Central memory CD4-positive, alpha-beta T cell (primary cell): ENCODE data around the gene OSTF1.
A peak's percentile ranks its signal among the peaks of the same experiment; 100 is the strongest.

ENCODE experiments used
- DNase-seq: peaks from one replicate; pipeline ENCODE4 v3.0.0; 2022

OSTF1 gene

GRCh38 chr9:75128535-75128934, 40.2 kb downstream of the OSTF1 start:
- no peak for DNase-seq

GRCh38 chr9:75130172-75130571, 41.9 kb downstream of the OSTF1 start:
- no peak for DNase-seq

- DNase-seq, result no peak
Observed at GRCh38 chr9:75130621-75131230, 42.4 kb downstream of the OSTF1 start.

DNA sequence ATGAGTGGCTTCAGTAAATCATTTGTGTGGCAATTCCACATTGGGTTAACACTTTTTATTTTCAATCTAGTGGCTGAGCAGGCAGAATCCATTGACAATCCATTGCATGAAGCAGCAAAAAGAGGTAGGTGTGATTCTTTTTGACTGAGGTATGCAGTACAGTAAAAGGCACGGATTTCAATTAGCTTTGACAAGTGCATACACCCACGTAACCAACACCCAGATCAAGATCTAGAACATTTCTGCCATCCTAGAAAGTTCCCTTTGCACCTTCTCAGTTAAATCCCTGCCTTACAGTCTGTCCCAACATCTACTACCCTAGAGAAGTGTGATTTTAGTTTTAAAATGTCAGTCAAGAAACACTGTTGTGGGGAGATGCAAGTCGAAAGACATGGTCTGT, 43.4 kb downstream of the OSTF1 start:
- no peak for DNase-seq

GRCh38 chr9:75132244-75132643, 43.9 kb downstream of the OSTF1 start:
- DNase-seq, result no peak

DNA sequence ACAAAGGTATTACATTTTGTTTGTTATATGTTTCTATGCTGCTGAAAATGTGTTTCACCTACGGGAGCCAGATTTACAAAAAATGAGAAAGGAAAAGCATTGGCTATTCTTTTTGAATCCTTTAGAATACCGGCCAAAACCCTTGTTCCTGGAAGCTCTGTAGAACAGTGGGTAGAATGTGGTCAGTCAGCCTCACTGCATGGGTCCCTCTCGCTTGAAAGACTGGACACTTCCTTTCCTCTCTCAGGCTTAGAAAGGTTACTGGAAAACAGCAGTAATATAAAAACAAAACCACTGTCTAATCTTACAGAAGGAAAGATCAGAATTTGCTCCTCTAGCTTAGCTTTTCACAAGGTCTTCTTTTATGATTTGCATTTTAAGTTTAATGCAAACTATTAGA, 45.1 kb downstream of the OSTF1 start:
- DNase-seq, result no peak

DNA sequence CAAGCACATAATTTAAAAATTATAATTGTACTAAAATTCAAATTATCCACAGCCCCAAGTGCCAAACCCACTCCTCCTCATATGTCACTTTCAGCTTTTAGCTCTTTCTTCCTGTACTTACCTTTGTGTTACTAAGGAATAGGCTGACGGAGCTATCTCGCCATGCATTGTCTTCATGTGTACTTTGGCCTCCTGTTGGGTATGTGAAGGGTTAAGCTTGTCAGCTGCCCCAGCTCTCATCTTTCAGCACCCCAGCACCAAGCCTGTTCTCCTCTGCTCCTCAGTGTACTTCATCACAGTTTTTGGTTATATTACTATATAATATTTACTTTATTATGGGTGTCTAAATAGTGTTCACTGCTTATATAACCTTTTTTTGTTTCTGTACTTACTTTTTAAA, 46.2 kb downstream of the OSTF1 start:
- DNase-seq, result no peak

GRCh38 chr9:75138260-75139040, 50.1 kb downstream of the OSTF1 start:
- peak; percentile 20 for DNase-seq

DNA sequence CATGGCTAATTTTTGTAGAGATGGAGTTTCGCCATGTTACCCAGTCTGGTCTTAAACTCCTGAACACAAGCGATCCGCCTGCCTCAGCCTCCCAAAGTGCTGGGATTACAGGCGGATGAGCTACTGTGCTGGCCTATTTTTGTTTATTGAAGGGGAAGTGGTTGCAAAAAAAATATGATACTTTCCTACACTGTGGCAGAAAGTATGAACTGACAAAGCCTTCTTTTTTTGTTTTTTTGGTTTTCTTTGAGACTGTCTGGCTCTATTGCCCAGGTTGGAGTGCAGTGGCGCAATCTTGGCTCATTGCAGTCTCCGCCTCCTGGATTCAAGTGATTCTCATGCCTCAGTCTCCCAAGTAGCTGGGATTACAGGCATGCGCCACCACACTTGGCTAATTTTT, 50.9 kb downstream of the OSTF1 start:
- DNase-seq, result no peak

DNA sequence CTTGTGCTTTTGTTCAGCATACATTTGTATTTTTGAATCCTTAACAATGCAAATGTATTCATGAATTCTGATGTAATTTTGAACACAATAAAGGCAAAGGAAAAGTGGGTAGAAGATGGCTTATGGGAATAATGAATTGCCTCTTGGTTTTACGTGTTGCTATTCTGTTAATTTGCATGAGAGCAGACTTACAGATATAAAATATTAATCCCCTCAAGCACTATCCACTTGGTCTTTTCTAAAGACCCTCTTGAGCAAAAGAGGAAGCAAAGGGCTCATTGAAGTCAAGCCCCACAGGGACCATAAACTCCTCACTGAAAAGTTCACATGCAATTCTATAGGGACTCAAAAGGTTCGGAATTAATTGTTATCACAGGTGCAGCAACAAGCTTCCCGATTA, 51.9 kb downstream of the OSTF1 start:
- DNase-seq, result no peak

DNA sequence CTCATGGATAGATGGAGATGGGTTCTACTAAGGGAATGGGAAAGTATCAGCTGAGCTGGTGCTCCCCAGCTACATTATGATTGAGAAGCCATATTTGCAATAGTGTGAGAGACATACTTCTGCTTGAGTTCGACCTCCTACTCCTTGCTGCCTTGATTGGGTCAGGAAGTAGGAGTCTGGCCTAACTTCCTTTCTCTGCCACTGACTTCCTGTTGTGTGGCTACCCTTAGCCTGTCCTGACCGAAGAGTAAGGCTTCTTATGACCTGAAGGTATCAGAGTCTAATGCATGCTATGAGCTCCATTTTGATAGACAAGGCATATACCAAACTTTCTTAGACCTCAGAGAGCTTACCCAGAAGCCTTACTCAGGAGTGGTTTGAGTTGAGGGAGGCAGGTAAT, 53.9 kb downstream of the OSTF1 start:
- DNase-seq, result no peak

DNA sequence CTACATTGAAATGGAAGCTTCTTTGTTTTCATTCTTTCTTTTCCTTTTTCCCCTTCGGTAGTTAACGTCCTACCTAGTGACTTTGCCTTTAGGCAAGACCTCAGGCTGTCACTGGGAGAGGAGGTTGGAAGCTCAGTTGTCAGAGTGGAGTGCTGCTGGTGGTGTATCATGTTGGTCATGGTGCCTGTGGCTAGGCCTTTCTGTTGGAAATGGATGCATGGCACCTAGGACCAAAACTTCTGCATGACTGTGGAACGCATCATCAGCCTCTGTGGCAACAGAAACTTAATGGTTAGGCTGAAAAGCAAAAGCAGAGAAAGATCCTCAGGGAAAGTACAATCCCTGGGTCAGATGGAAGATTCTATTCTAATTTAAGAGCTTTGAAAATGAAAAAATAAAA, 57.9 kb downstream of the OSTF1 start:
- no peak for DNase-seq

- DNase-seq, result peak; percentile 37
Observed at GRCh38 chr9:75147638-75148037, 59.3 kb downstream of the OSTF1 start.

GRCh38 chr9:75148561-75148960, 60.2 kb downstream of the OSTF1 start:
- peak; percentile 6 for DNase-seq

DNA sequence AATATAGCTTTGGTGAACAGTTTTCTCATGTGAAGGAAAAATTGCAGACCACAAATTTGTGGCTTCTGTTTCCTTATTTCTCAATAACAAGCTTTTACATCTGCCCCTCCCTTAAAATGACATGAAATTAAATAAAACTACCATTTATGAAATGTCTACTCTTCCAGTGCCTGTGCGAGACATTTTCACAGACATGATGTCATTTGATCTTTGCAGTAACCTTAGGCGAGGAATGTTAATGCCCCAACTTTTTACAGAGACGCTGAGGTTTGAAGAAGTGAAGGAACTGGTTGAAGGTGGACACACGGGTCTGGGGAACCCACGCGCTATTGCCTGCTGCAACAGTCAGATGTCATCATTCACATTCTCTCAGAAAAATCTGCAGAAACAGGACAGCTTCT, 61.5 kb downstream of the OSTF1 start:
- no peak for DNase-seq

DNA sequence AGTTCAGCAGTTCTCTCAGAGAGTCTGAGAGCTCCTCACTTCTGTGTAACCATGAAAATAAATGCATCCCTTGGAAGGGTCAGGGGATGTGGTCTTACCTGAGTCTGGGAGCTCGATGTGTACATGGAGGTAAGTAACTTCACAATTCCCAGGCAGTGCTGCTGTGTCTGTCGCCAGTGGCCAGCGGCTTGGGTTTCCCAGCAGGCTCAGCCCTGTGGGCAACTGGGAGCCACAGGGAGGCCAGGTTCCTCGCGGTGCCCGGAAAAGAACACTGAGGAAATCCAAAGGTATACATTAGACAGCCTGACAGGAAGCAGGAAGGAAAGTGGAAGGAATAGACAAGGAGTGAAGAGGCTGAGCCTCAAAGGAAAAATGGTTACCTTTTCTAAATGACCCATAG, 62.2 kb downstream of the OSTF1 start:
- DNase-seq, result no peak

- DNase-seq, result peak; percentile 51
Observed at GRCh38 chr9:75152416-75152815, 64.1 kb downstream of the OSTF1 start.

- no peak for DNase-seq
Observed at GRCh38 chr9:75156858-75157257, 68.5 kb downstream of the OSTF1 start.

DNA sequence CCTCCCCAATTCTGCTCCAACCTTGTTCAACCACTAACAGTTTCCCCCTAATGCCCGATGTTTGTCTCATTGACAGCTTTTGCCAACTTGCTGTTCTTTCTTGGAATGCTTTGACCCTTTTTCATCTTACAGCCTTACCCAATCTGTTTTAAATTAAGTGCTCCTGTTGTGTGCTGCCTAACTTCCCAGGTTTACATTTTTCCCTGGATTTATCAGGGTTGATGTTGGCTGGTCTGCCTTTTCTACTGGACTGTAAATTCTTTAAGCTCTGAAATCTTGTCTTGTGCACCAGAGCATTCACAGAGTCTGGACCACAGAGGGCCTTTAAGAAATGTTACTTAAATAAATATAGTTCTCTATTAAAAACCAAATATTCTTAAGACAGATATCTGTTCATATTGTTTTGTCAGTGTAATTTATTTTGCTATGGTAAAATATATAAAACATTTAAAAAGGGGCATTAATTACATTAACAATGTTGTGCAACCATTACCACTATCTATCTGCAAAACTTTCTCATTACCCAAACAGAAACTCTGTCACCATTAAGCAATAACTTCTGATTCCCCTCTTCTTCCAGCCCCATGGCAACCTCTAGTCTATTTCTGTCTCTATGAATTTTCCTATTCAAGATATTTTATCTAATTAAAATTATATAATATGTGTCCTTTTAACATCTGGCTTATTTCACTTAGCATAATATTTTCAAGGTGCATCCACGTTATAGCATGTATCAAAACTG, 73.0 kb downstream of the OSTF1 start:
- no peak for DNase-seq

- no peak for DNase-seq
Observed at GRCh38 chr9:75163764-75164163, 75.5 kb downstream of the OSTF1 start.

GRCh38 chr9:75164573-75164972, 76.3 kb downstream of the OSTF1 start:
- no peak for DNase-seq

DNA sequence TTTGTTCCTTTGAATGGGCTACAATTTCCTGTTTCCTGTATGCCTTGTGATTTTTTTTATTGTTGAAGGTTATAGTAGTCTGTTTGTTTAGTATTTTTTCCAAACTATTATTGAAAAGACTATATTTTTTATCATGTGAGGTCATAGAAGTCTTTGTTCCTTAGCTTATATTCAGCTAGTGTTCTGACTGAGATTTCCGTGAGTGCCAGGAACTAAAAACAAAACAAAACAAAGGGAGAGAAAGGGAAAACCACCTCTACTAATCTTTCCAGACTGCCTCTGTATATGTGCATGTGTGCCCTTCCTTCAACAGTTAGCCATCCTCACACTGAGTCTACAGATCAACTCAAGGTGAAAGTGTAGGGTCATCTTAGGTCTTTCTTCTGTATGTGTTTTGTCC, 79.0 kb downstream of the OSTF1 start:
- no peak for DNase-seq

DNA sequence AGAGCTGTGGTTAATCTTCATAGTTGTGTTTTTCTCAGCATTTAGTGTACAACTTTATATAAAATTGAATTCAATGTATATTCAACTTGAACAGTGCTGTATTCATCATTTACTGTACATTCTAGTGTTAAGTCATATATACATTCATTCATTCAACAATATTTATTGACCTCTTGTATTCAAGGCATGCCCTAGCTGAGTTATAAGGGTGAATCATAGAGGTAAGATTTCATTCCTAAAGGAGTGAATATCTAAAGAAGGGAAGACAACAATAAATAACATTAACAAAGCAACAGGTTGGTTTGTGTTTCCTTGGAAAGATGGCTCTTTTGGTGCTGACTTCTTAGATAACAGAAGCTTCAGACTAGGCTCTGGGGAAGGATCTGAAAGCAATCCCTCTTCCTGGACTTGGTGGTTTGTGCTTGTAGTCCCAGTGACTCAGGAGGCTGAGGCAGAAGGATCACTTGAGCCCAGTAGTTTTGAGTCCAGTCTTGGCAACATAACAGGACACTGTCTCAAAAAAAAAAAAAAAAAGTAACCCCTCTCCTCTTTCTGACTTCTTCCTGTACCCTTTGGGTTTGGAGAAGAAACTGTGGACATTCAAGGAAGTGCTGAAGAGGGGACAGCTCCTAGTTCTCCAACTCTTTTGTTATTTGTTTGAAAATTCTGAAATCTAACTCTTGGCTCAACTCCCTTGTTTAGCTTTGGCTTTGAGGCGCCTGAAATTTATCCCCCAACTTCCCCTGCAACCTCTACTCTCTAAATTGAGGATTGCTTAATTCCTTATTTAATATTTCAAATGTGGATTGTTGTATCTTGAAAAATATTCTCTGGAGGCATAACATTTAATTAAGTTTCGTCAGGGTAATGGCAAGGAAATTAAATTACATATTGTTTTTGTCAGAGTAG, 80.2 kb downstream of the OSTF1 start:
- DNase-seq, result no peak
